MM.1S (cell line): ENCODE measurements around the gene LTB4R.

Source experiments
- DNase-seq: peaks from one replicate; pipeline ENCODE4 v3.0.0-alpha.2; 2015
- H2AFZ ChIP-seq: fragments of 300-600 bp; sonication (generic); 2 replicates; pipeline ENCODE4 v1.6.0; 2016; ENCODE audit warnings: antibody characterized with exemption, low read length
- H3F3A ChIP-seq: fragments of 300-600 bp; sonication (generic); 2 replicates; pipeline ENCODE4 v1.6.1; 2016; ENCODE audit warnings: mild to moderate bottlenecking, antibody characterized with exemption, low read length, moderate library complexity, mixed read lengths; ENCODE audit not compliant: insufficient read depth
- H3K27ac ChIP-seq: fragments of 300-600 bp; sonication (generic); 2 replicates; pipeline ENCODE4 v1.5.1; 2016; ENCODE audit warnings: mild to moderate bottlenecking, low read length
- H3K27me3 ChIP-seq: fragments of 300-600 bp; sonication (generic); replicated peaks from 2 replicates; pipeline ENCODE4 v1.6.0; 2016; ENCODE audit warnings: low read length; ENCODE audit not compliant: insufficient read depth
- H3K36me3 ChIP-seq: fragments of 300-600 bp; sonication (generic); replicated peaks from 2 replicates; pipeline ENCODE4 v1.6.1; 2016; ENCODE audit warnings: mild to moderate bottlenecking, low read length, mixed read lengths; ENCODE audit not compliant: insufficient read depth
- H3K4me1 ChIP-seq: fragments of 300-600 bp; sonication (generic); 2 replicates; pipeline ENCODE4 v1.6.1; 2016; ENCODE audit warnings: low read length, mixed read lengths
- H3K4me2 ChIP-seq: fragments of 300-600 bp; sonication (generic); 2 replicates; pipeline ENCODE4 v1.6.0; 2016; ENCODE audit warnings: low read depth, low read length
- H3K4me3 ChIP-seq: fragments of 300-600 bp; sonication (generic); 2 replicates; pipeline ENCODE4 v1.5.1; 2016; ENCODE audit warnings: low read length, mixed read lengths
- H3K79me2 ChIP-seq: fragments of 300-600 bp; sonication (generic); 2 replicates; pipeline ENCODE4 v1.6.1; 2016; ENCODE audit warnings: mixed run types, low read length, mixed read lengths
- H3K9ac ChIP-seq: fragments of 300-600 bp; sonication (generic); 2 replicates; pipeline ENCODE4 v1.6.1; 2016; ENCODE audit warnings: low read length, mixed read lengths
- H3K9me2 ChIP-seq: fragments of 300-600 bp; sonication (generic); replicated peaks from 2 replicates; pipeline ENCODE4 v1.6.1; 2016; ENCODE audit warnings: mild to moderate bottlenecking, low read length, mixed read lengths; ENCODE audit not compliant: insufficient read depth
- H3K9me3 ChIP-seq: fragments of 300-600 bp; sonication (generic); replicated peaks from 2 replicates; pipeline ENCODE4 v1.6.1; 2016; ENCODE audit warnings: mild to moderate bottlenecking, low read length, mixed read lengths; ENCODE audit not compliant: insufficient read depth
- H4K20me1 ChIP-seq: fragments of 300-600 bp; sonication (generic); 2 replicates; pipeline ENCODE4 v1.6.1; 2016; ENCODE audit warnings: mild to moderate bottlenecking, low read length, moderate library complexity, mixed read lengths; ENCODE audit not compliant: insufficient read depth
- EZH2 ChIP-seq: fragments of 300-600 bp; sonication (generic); optimal IDR thresholded peaks from 2 replicates; pipeline ENCODE3; 2017; ENCODE audit warnings: low read depth, mild to moderate bottlenecking, antibody characterized with exemption, low read length, mixed read lengths
- EZH2phosphoT487 ChIP-seq: fragments of 300-600 bp; sonication (generic); IDR thresholded peaks from 2 replicates; pipeline ENCODE4 v1.6.1; 2018; ENCODE audit warnings: antibody characterized with exemption, low read length
- TF ChIP-seq, protein P1 (sequence below): fragments of 300-600 bp; sonication (generic); IDR thresholded peaks from 2 replicates; pipeline ENCODE4 v1.5.1; 2016; ENCODE audit warnings: antibody characterized with exemption, low read length, mixed read lengths

The LTB4R gene

GRCh38 chr14:24296341-24297157, 14.8 kb upstream of the LTB4R start:
- H3K4me3 ChIP-seq, result no peak overlapping the region
- H4K20me1 ChIP-seq, result no peaks in the 10 kb centered on the region
- 0 out of 2 replicates have a peak, but pooled peaks cover 5% of the 10 kb centered on the region for H3K4me1 ChIP-seq
- no peak overlapping the region for H3K27ac ChIP-seq
- no peak overlapping the region for H3K4me2 ChIP-seq
- no peak overlapping the region for H3K9ac ChIP-seq
- H3F3A ChIP-seq, result no peaks in the 10 kb centered on the region
- no peaks in the 10 kb centered on the region for H3K36me3 ChIP-seq
- no peaks in the 10 kb centered on the region for H3K27me3 ChIP-seq
- TF ChIP-seq, protein P1, sequence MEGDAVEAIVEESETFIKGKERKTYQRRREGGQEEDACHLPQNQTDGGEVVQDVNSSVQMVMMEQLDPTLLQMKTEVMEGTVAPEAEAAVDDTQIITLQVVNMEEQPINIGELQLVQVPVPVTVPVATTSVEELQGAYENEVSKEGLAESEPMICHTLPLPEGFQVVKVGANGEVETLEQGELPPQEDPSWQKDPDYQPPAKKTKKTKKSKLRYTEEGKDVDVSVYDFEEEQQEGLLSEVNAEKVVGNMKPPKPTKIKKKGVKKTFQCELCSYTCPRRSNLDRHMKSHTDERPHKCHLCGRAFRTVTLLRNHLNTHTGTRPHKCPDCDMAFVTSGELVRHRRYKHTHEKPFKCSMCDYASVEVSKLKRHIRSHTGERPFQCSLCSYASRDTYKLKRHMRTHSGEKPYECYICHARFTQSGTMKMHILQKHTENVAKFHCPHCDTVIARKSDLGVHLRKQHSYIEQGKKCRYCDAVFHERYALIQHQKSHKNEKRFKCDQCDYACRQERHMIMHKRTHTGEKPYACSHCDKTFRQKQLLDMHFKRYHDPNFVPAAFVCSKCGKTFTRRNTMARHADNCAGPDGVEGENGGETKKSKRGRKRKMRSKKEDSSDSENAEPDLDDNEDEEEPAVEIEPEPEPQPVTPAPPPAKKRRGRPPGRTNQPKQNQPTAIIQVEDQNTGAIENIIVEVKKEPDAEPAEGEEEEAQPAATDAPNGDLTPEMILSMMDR, result peak; percentile 64
- no peak for TF ChIP-seq EZH2phosphoT487
- no peak for TF ChIP-seq EZH2
- H3K79me2 ChIP-seq, result peaks cover 22% of the 10 kb centered on the region
- H2AFZ ChIP-seq, result no peak overlapping the region
- peak; percentile 36 for DNase-seq
- H3K9me3 ChIP-seq, result no peaks in the 10 kb centered on the region
- H3K9me2 ChIP-seq, result no peaks in the 10 kb centered on the region

GRCh38 chr14:24297190-24297964, 13.9 kb upstream of the LTB4R start:
- no peaks in the 10 kb centered on the region for H3F3A ChIP-seq
- TF ChIP-seq EZH2 (no peak), EZH2phosphoT487 (no peak)
- TF ChIP-seq, protein P1, result no peak
- 0 out of 2 replicates have a peak, but pooled peaks cover 5% of the 10 kb centered on the region for H3K4me1 ChIP-seq
- H3K27me3 ChIP-seq, result no peaks in the 10 kb centered on the region
- H3K79me2 ChIP-seq, result peaks cover 22% of the 10 kb centered on the region
- DNase-seq, result no peak
- no peak overlapping the region for H3K9ac ChIP-seq
- H3K9me3 ChIP-seq, result no peaks in the 10 kb centered on the region
- no peaks in the 10 kb centered on the region for H3K9me2 ChIP-seq
- H4K20me1 ChIP-seq, result no peaks in the 10 kb centered on the region
- no peak overlapping the region for H3K4me3 ChIP-seq
- H3K36me3 ChIP-seq, result no peaks in the 10 kb centered on the region
- no peak overlapping the region for H3K27ac ChIP-seq
- H3K4me2 ChIP-seq, result no peak overlapping the region
- no peak overlapping the region for H2AFZ ChIP-seq

- no peaks in the 10 kb centered on the region for H3K36me3 ChIP-seq
- H2AFZ ChIP-seq, result 0 out of 2 replicates have a peak overlapping the region, but pooled peaks have one; percentile 82
- no peaks in the 10 kb centered on the region for H3K9me2 ChIP-seq
- H3K4me1 ChIP-seq, result 0 out of 2 replicates have a peak, but pooled peaks cover 5% of the 10 kb centered on the region
- peak overlapping the region; percentile 75 for H3K9ac ChIP-seq
- H3K79me2 ChIP-seq, result peaks cover 22% of the 10 kb centered on the region
- H3F3A ChIP-seq, result no peaks in the 10 kb centered on the region
- no peak for DNase-seq
- no peaks in the 10 kb centered on the region for H3K9me3 ChIP-seq
- peak overlapping the region; percentile 60; the same call in 1 of the 2 replicates for H3K27ac ChIP-seq
- H3K4me2 ChIP-seq, result peak overlapping the region; percentile 70
- H4K20me1 ChIP-seq, result no peaks in the 10 kb centered on the region
- no peaks in the 10 kb centered on the region for H3K27me3 ChIP-seq
- H3K4me3 ChIP-seq, result peak overlapping the region; percentile 82
- TF ChIP-seq, protein P1, result no peak
- TF ChIP-seq EZH2phosphoT487 (no peak), EZH2 (no peak)
These were observed 12.4 kb upstream of the LTB4R start for GRCh38 chr14:24298892-24299254.
